BE2C (cell line): Measurements from ENCODE around the gene HEBP1.

Experiments
- DNase-seq: peaks from one replicate; pipeline ENCODE4 v3.0.0-alpha.2; 2020
- H3K27me3 ChIP-seq: fragments of 250-450 bp; sonication (Bioruptor Pico); 2 replicates; pipeline ENCODE4 v1.5.1; 2020; ENCODE audit warnings: mild to moderate bottlenecking
- H3K36me3 ChIP-seq: fragments of 250-450 bp; sonication (Bioruptor Pico); 2 replicates; pipeline ENCODE4 v1.5.1; 2020; ENCODE audit warnings: mild to moderate bottlenecking
- H3K4me1 ChIP-seq: fragments of 250-450 bp; sonication (Bioruptor Pico); 2 replicates; pipeline ENCODE4 v1.5.1; 2020
- H3K4me3 ChIP-seq: 2 replicates; pipeline ENCODE4 v1.5.1; 2011; ENCODE audit warnings: low read depth, low read length
- H3K9me3 ChIP-seq: fragments of 250-450 bp; sonication (Bioruptor Pico); 2 replicates; pipeline ENCODE4 v1.5.1; 2020
- CTCF ChIP-seq: IDR thresholded peaks from 2 replicates; pipeline ENCODE4 v1.5.1; 2012; ENCODE audit warnings: mild to moderate bottlenecking, low read depth, low read length

The HEBP1 gene

GRCh38 chr12:12954878-12955625 is 45.0 kb downstream of the HEBP1 start:
- Histone ChIP-seq H3K4me3 (no peak overlapping the region), H3K36me3 (no peaks in the 10 kb centered on the region), H3K27me3 (no peaks in the 10 kb centered on the region), H3K4me1 (no peaks in the 10 kb centered on the region), H3K9me3 (no peaks in the 10 kb centered on the region)
- TF ChIP-seq CTCF = no peak
- no peak for DNase-seq

DNA sequence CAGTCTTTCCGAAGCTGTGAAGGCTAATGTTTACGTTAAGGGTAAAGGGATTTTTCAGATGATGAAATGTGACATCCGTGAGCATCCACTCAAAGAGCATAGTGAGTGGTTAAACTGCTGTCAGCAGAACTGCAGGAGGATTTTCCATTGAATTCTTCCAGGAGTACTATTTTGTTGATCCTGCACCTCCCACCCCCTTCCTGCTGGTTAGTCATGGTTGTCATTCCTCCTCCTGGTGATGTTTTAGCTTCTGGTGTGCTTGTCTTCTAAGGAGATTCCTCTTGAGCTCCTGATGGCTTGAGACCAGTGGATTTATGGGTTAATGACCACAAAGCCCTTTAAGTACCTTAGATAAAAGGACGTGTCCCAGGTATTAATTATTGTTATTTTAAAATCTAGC is 45.7 kb downstream of the HEBP1 start:
- Histone ChIP-seq H3K9me3 (no peaks in the 10 kb centered on the region), H3K36me3 (no peaks in the 10 kb centered on the region), H3K4me3 (no peak overlapping the region), H3K4me1 (no peaks in the 10 kb centered on the region), H3K27me3 (no peaks in the 10 kb centered on the region)
- TF ChIP-seq CTCF = no peak
- no peak for DNase-seq

DNA sequence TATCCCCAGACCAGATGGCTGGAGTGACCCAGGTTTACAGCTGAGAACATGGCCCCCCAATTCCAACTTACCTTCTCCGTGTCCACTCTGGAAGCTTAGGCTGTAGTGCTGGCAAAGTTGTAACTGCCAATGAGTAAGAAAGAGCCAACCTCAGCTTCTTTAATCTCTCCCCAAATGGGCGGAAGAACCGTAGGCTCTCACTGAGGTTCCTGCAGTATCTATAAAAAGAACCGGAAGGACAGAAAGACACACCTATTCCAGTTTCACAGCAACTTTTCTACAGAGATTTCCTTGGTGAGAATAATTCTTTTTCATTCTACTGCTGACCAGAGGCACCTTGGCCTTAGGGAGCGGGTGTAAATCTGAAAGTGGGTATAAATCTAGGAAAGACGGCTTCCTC is 48.0 kb downstream of the HEBP1 start, which contains the start of gene GPRC5D:
GPRC5D (minus strand) TSS at position 135 of the 400 bp plus-strand sequence. CDS start 1,786 bp downstream, outside the sequence.
- Histone ChIP-seq H3K9me3 (no peaks in the 10 kb centered on the region), H3K4me1 (no peaks in the 10 kb centered on the region), H3K4me3 (no peak within 1 kb of the TSS), H3K27me3 (no peaks in the 10 kb centered on the region), H3K36me3 (no peaks in the 10 kb centered on the region)
- DNase-seq = no peak
- TF ChIP-seq CTCF = no peak

GRCh38 chr12:12951504-12951903 is 48.6 kb downstream of the HEBP1 start:
- no peaks in the 10 kb centered on the region for H3K9me3 ChIP-seq
- H3K36me3 ChIP-seq = no peaks in the 10 kb centered on the region
- H3K4me1 ChIP-seq = no peaks in the 10 kb centered on the region
- DNase-seq = no peak
- no peak for TF ChIP-seq CTCF
- H3K27me3 ChIP-seq = 0 out of 2 replicates have a peak, but pooled peaks cover 3% of the 10 kb centered on the region
- no peak overlapping the region for H3K4me3 ChIP-seq

DNA sequence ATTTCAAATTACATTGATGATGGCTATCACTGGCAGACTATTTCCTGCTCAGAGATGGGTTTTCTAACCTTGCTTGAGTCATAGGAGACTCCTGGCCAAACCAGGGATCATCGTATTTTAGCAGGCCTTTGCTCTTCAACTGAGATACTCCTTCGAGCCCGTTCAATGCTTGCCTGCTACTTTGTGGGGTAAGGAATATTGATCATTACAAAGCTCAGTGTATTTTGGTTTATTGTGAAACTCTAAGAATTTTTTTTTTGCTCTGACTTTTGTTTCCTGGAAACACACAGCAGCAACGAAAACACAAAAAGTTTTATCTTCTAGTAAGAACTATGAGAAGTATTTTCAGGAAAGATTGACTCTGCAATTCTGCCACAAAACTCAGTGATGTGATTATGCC is 52.2 kb downstream of the HEBP1 start:
- Histone ChIP-seq H3K4me3 (no peak overlapping the region), H3K9me3 (no peaks in the 10 kb centered on the region), H3K36me3 (no peaks in the 10 kb centered on the region), H3K27me3 (peaks cover 11% of the 10 kb centered on the region), H3K4me1 (no peaks in the 10 kb centered on the region)
- no peak for TF ChIP-seq CTCF
- DNase-seq = no peak

DNA sequence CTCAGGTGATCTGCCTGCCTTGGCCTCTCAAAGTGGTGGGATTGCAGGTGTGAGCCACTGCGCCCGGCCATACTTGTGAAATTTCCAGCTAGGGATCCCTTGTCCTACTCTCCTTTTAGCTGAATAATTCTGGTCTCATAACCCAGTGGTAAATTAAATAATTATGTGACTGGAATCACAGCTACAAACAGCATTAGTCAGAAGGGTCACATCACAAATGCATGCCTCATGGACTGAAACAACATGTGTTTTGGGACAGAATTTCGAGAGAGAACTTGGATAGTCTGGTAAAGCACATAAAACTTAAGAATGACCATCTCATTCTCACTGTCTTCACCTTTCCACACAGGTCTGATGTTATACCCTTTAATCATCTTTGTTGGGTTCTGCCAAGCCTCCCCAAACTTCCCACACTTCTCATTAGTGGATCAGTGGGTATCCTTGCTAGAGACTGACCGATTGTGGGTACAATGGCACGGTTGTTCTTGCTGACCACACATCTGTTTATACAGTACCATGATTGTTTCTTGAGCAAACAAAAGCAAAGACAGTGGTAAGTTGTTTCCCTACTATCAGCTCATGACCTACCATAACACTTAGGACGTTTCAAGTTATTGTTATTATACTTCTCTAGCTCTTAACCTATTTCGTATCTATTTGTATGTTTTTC is 53.2 kb downstream of the HEBP1 start:
- Histone ChIP-seq H3K36me3 (no peaks in the 10 kb centered on the region), H3K27me3 (peaks cover 11% of the 10 kb centered on the region), H3K4me3 (no peak overlapping the region), H3K4me1 (no peaks in the 10 kb centered on the region), H3K9me3 (no peaks in the 10 kb centered on the region)
- no peak for DNase-seq
- TF ChIP-seq CTCF = no peak
